GM18508 (cell line): ENCODE results near the gene POU2AF1.

Source experiments
- ATAC-seq: cut with Tn5 transposase; IDR thresholded peaks from one replicate; pipeline ENCODE4 v1.9.1; 2021; ENCODE audit warnings: moderate number of reproducible peaks; ENCODE audit not compliant: insufficient read depth, unreplicated experiment

POU2AF1 gene

DNA sequence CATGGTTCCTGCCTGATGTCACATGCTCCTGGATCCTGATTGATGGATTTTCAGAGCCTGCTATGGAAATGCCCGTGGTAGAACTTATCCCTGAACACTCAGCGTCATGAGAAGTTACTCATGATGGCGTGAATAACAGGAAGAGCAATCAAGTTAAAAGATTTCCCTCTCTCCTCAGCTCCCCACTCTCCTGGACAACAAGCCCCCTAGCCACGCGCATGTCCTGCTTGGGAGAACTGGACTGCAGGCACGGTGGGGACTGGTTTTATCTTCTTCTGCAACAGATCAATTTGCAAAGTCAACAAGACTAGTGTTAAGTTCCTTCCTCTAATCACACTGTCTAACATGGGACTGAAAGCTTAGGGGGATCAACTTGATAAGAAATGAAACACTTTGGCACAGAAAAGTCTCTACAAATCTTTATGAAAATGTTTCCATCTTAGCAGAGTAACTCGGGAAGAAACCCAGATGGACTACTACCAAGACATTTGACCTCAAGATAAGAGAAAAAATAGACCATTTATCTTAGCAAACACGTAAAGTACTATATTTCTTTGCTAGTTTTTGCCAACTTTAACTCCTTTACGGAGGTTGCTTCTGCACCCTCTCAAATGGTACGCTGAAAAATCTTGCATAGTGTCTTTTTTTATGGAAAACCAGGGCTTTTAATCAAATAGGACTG is 27.6 kb downstream of the POU2AF1 start:
- no peak for ATAC-seq

DNA sequence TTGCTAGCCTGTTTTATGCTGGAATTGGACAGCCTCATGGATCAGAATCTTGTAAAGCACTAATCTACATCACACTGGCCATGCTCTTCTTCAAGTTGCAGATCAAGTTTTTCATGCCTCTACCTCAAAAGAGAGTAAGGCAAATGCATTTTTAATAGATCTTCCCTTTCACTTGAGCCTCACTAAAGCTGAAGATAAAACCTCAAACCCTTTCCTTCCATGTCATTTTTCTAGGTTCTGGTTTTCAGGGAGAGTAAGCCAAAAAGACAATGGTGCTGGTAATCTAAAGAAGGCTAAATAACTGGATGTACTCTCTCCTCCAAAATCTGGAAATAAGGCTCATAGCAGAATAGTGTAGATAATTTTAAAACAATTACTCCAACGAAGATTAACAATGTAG is 28.3 kb downstream of the POU2AF1 start:
- ATAC-seq, result no peak

DNA sequence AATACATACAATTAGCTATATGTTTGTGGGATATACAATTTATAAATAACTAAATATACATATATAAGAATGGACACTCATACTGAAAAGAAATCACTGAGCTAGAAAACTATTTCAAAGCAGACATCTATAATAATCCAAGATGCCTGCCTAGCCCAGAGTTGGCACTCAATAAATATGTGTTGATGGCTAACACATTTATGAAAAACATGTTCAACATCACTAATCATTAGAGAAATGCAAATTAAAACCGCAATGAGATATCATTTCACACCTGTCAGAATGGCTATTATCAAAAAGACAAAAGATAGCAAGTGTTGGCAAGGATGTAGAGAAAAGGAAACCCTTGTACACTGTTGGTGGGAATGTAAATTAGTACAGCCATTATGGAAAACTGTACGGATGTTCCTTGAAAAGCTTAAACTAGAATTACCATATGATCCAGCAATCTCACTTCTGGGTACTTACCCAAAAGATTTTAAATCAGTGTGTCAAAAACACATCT is 29.8 kb downstream of the POU2AF1 start:
- ATAC-seq, result no peak

DNA sequence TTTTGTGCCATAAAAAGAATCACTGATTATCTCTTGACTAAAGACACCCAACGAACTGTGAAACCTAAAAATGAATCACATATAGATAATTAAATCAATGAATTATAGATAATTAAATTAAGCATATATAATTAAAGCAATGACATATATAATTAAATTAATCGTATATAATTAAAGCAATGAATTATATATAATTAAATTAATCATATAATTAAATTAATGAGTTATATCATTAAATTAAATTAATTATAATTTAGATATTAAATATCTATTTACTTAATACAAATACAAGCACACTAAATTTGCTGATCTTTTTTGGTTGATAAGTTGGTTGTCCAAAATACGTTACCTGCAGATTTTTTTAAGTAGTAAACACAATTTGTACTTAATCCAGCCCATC is 30.9 kb downstream of the POU2AF1 start:
- ATAC-seq, result no peak

DNA sequence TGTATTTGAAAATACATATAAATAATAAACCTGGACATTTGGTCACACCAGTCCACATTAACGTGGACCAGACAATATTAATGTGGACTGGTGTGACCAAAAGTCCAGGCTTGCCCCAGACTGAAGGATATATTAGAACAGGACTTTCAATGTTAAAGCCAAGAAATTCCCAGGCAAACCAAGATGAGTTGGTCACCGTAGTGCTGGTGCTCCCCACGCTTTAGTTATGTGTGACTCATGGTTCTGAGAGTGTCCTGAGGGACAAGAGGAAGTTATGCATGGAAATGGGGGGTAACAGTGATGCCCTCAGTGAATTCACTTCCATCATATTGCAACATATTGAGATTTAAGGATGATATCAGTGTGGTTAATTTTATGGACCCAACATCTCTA is 31.4 kb downstream of the POU2AF1 start:
- no peak for ATAC-seq

DNA sequence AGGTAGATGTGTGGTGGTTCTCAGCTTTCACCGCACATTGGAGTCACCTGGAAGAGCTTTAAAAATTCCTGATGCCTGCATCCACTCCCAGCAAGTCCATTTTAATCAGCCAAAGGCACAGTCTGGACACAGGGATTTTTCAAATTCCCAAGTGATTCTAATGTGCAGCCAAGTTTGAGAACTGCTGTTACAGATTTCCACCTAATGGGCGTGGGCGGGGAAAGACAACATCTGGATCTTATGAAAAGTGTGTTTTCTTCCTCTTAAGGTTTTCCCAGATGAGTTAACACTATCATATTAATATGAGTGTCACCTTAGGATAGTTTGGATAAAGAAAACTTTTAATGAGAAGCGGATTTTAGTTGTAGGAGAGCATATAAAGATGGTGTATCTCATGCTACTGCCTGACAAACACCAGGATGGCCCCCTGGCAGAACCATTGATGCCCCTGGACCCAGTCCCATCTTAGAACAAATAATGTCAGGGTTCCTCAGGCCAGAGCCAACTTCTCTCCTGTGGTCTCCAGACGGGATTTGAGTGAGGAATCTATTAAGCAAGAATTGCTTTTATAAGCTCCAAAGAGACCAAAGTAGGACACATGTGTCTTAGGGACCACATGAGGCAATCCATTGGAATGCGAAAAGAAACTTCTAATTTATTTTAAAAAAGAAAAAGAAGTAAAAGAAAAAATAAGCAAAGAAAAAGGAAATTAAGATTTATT is 31.9 kb downstream of the POU2AF1 start:
- ATAC-seq, result no peak

DNA sequence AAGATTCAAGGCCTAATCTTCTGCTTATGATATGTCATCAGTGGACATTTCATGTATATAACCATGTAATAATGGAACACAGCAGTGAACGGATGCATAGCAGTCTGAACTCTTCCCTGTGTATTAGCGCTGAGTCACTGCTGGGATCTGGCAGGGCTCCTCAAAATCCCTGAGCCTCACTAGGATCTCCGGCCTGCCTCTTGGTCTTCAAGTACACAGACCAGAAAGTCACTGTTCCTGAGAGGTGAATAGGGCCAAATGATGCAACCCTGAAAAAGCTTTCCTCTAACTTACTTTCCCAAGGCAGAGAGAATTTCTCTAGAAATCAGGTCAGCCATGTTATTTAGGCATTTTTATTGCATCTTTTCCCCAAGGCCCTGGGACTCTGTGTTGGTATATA is 35.0 kb downstream of the POU2AF1 start:
- no peak for ATAC-seq

DNA sequence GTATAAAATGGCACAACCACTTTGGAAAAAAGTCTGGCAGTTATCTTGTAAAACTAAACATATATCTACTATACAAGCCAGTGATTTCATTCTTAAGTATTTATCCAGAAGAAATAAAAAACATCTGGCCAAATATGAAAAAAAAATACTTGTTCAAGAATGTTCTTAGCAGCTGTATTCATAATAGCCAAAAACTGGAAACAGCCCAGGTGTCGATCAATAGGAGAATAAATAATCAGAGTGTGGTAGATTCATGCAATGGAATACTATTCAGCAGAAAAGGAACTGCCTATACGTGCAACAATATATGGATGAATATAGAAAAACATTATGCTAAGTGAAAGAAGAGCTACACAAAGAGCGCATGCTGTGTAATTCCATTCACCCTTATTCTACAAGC is 36.7 kb downstream of the POU2AF1 start:
- ATAC-seq, result no peak

DNA sequence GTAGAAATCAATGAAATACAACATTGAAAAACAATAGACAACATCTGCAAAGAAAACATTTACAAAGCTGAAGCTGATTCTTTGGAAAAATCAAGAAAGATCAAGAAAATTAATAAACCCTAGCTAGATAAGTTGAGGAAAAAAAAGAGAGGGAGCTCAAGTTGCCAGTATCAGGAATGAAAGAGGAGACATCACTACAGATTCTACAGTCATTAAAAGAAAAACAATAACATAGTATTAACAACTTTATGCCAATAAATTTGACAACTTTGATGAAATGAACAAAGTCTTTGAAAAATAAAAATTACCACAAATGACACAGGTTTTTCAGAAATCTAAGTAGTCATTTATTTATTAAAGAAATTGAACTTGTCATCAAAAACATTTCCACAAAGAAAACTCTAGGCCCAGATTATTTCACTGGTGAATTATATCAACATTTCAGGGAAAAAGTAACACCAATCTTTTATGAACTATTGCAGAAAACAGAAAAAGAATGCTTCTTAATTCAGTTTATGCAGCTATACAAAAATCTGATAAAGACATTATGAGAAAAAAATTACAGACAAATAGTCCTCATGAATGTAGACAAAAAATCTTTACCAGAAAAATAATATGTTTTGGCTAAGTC is 39.2 kb downstream of the POU2AF1 start:
- ATAC-seq, result no peak

DNA sequence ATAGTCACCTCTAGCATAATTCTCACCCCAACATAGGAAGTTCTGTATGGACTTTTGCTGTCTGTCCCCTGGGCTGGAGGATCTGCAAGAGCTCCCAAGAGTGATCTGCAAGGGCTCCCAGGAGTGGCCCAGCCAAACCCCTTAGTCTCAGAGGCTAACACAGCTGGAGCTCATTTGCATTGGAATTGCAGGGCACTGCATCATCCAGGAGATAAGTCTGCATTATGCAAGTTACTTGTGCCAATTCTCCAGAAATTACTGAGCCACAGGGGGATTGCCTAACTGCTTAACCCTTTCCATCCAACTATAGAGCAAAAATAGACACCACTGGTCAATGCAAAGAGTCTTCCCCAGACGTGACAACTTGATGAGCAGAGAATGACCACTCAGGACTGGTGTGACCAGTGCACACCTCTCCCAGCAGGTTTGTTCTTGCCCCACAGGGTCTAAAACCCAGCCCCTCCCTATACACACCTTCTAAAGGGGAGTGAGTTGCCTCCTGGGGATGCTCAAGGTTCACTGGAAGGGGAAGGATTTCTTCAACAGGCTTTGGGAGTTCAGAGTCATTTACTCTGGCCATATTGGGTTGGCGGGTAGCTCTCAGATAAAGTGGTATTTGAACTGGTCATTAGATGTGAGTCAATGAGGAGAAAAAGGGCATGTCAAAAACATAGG is 42.4 kb downstream of the POU2AF1 start:
- no peak for ATAC-seq

DNA sequence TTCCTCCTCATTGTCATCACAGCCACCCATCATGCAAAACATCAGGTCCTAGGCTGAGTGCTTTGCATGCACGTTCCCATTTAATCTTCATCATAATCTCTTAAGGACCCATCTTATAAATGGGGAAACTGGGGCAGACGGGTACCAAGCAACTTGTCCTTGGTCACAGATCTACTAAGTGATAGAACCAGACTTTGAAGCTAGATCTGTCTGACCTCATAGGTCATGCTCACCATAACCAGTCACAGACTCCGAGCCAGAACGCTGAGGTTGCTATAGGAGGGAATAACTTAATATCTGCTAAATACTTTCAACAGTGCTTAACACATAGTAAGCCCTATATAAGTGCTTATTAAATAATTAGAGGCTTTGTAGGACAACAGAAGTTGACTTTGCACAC is 43.0 kb downstream of the POU2AF1 start:
- no peak for ATAC-seq

DNA sequence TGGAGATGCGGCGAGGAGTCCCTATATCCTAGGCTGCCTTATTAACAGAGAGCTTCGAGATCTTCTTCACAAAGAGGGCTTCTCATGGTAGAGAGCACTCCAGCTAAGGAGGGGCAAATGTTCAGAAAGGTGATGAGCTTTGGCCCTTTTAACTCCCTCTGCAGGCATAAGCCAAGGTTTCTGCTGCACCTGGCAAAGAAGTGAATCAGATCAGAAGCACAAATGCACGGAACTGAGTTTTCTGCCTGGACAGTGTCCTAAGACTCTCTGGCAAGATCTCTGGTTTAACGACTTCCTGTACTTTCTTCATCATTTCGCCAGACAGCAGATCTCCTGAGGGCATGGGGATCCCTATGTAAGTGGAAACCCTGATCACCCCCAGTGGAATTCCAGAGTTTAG is 43.5 kb downstream of the POU2AF1 start:
- ATAC-seq, result no peak

DNA sequence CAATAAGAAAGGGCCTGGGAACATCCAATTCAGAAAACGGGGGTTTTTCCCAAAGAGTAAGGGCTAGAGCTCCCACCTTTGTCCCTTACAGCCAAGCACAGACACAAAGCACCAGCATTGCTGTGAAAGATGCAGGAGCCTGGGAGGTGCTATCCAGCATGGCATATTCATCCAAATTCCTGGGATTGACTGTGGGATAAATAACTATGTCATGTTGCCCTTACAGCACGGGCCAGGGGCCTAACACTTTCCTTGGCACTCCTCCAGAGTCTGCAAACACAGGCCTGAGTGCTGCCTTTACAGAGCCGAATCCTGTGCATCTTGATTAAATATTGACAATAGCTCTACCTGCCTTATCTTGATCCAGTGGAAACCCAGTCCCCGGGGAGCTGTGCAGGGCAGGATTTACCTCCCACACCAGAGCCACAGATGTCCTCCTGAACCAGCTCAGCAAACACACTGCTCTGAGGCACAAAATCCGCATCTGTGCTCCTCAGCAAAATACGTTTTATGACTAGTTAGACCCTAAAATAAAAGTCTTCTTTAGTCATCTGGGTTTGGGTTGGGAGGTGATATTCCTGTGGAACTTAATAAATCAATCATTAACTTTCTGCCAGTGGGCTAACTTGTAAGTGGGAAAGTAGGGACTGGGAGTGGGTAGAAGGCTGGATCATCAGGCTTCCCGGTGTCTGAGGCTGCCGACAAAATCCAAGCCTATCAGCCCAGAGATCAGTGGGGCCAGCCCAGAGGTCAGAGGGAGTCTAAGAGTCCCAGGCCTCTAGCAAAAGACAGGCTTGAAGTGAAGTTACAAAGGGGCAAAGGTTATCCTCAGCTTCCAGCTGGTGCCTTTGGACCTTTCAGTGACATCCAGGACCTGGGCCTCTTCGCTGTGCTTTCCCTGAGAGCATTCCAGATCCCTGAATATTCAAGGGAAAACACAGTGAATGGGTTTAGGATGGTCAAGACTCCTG is 44.3 kb downstream of the POU2AF1 start:
- no peak for ATAC-seq

DNA sequence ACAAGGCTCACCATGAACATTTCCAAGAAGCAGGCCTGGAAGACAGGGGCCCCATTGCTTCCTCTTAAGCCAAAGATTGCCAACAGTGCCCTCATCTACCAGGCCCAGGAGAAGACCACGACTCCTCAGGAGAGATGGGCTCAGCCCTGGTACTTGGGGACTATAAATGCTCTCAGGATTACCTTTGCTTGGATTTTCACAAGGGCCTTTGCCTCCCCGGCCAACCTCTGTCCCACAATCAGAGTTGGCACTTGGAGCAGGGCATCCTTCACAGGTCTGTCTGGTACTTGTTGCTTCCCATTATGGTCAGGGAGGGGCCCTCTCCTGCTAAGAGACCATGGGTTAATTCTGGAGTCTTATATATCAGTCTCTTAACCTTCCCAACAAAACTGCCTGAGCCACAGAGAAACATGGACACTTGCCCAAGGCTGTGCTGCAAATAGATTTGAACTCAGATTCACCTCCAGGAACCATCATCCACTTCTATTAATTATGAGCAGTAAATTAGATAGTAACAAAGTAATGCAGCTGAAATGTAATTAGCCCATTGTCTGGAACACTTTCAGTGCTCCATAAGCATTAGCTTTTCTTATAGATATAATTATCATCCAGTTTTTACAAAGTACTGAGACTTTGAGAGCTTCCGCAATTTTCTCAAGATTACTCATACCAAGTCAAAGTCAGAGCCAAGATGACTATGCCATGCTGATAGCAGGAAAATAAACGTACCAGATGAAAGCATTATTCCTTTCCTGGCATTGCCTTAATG is 47.2 kb downstream of the POU2AF1 start:
- no peak for ATAC-seq

DNA sequence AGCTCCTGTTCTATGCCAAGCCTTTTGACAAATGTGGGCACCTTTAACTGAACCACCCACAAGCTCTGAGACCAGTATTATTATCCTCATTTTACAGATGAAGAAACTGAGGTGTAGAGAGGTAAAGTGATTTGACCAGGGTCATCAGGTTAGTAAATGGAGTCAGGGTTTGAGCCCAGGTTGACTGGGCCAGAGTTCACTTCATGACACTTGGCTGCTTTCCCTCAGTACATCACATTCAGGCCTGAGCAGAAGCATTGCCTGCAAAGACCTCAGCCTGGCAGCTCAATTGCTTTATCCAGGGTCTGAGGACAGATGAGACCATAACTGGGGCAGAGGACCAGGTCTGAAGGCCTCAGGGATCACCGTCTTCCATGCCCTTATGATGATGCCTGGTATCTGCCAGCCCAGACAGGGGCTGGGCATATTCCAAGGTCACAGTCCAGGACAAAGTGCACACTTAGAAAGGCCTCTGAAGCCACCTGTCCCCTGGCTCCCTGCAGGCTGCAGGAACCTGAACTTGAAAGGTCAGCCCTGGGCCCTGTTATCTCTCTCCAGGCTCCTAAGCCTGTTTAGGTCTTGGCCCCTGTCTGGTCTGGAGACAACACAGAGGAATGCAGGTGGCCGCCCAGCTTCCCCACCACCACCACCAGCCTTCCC is 48.7 kb downstream of the POU2AF1 start:
- ATAC-seq, result no peak

DNA sequence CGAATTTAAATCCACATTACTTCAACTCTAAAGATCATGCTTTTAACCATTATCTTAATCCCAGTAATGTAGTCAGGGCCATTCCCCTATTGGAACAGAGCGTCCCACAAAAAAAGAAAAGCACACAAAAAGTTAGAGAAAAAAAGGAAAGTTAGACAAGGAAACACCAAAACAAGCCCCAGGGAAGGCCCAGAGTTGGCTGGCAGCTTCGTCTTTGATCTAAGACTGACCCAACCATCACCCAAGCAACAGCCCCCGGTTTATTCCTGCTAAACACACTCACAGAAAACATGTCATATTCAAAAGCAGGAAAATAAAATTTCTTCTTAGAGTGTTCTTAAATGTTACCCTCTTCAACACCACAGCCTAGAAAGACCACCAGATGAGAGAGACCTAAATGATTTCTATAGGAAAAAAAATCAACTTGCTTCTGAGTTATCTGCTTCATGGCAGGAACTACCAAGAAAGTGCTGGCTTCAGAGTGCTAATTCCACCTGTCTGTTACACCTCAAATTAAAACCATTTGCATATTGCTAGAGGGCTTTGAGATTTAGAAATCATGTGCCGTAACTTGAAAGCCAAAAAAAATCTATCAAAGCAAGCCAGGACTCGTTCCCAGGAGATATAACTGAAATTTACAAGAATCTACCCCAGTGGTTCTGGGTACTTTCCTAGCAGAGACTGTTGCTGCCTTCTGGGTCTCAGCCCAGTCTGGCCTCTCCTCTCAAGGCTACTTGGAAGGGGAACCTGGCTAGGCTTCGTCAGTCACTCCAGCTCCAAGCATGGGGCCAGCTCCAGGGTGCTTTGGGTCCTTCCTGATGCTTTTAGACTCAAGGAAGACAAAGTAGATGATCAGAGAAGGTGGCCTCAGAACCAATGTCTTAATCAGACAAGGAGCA is 49.5 kb downstream of the POU2AF1 start:
- no peak for ATAC-seq

DNA sequence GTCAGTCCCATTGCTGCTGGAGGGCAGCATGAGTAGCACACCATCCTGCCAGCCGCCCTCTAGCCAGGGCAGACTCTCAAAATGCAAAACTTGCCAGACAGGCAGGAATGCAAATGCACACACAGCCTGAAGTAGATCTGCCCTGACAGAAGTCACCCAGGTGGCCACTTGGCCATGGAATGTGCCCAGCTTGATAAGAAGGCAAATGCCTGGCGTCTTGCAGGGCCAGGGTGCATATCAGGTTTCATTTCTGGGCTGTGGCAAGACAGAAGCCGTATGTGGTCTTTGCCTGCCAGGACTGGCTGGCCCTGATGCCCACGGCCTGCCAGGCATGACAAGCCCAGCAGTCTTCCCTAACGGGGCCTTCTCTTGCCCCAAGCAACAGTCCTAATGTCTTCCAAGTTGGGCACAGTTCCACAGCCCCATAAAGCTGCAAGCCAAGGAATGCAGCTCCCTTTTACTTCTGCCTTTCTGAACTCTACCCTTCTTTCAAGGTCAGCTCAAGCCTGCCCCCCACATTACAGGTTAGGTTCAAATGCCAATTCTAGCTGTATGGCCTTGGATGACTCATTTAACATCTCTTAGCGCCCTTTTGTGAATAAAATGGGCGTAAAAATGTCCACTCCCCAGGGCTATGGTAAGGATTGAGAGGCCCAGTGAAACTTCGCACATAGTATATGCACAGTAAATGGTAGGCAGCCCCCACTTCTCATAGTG is 51.0 kb downstream of the POU2AF1 start:
- ATAC-seq, result no peak
